Measurements from ENCODE around the gene GALP. TPM values are rescaled to one million over a fixed set of nuclear protein-coding genes. Genes with fewer than 3 reads are reported as not detected.

GALP gene
- total RNA-seq, 2 donors from 2014 or later, result not detected

Other genes with a start within 250 kb of the GALP start
- not detected for gene NLRP13, start 243.7 kb upstream of the GALP start, total RNA-seq
- not detected for gene NLRP8, start 228.2 kb upstream of the GALP start, total RNA-seq
- gene NLRP5, start 189.2 kb upstream of the GALP start, total RNA-seq, result not detected
- gene ZNF787, start 54.7 kb upstream of the GALP start, total RNA-seq, result 10 to 100 TPM; 27.8 to 33.2 TPM
- gene ZNF444, start 34.7 kb upstream of the GALP start, total RNA-seq, result 10 to 100 TPM; 22.8 to 29.2 TPM
- under 1 TPM in 1 of 2 donors, not detected in 1; 0.24 TPM for gene ZSCAN5B, start 21.8 kb downstream of the GALP start, total RNA-seq
- gene ZSCAN5C, start 26.3 kb downstream of the GALP start, total RNA-seq, result not detected
- 1 to 10 TPM; 1.0 TPM for gene EDDM13, start 96.7 kb downstream of the GALP start, total RNA-seq
- 10 to 100 TPM; 11.6 to 13.7 TPM for gene ZSCAN5A, start 138.8 kb downstream of the GALP start, total RNA-seq
- gene ZNF582, start 217.5 kb downstream of the GALP start, total RNA-seq, result 1 to 10 TPM; 1.1 to 1.9 TPM
- gene ZNF583, start 228.3 kb downstream of the GALP start, total RNA-seq, result 1 to 10 TPM; 3.6 to 3.8 TPM